Prostate gland (tissue), 2 donors: Measurements from ENCODE around the gene NF2. TPM values are rescaled to one million over a fixed set of nuclear protein-coding genes. Genes with fewer than 3 reads are reported as not detected.

Experiments used
- DNase-seq: peaks from one replicate; pipeline ENCODE4 v3.0.0-alpha.2; 2019; ENCODE audit warnings: low spot score
- H3K27ac ChIP-seq, 2 donors: fragments of 200-600 bp; sonication (generic); 2 replicates each; pipeline ENCODE4 v1.5.1; 2017 to 2019
- H3K27me3 ChIP-seq: fragments of 200-600 bp; sonication (generic); replicated peaks from 2 replicates; pipeline ENCODE4 v1.5.1; 2019; ENCODE audit not compliant: insufficient read depth
- H3K36me3 ChIP-seq, 2 donors: fragments of 200-600 bp; sonication (generic); 1 replicate in 1 of 2; 2 replicates in 1 of 2; pipeline versions ENCODE4 v1.5.1 to v1.8.1; 2017 to 2019
- H3K4me1 ChIP-seq: fragments of 200-600 bp; sonication (generic); replicated peaks from 2 replicates; pipeline ENCODE4 v1.5.1; 2019
- H3K4me3 ChIP-seq, 2 donors: fragments of 200-600 bp; sonication (generic); 2 replicates each; pipeline ENCODE4 v1.5.1; 2017 to 2019
- H3K9me3 ChIP-seq: fragments of 200-600 bp; sonication (generic); 2 replicates; pipeline ENCODE4 v1.5.1; 2017
- CTCF ChIP-seq, 4 experiments: fragments of 200-600 bp in 2 of 4; fragments of 450-650 bp in 2 of 4; sonication (generic) in 2 of 4; IDR thresholded peaks; 1 replicate in 3 of 4; 2 replicates in 1 of 4; pipeline ENCODE4 v1.5.1; 2016 to 2019; ENCODE audit warnings: antibody characterized with exemption in 4 of 4, mild to moderate bottlenecking in 2 of 4, moderate library complexity in 2 of 4
- POLR2A ChIP-seq: fragments of 450-650 bp; IDR thresholded peaks from one replicate; pipeline ENCODE4 v1.6.1; 2016; ENCODE audit warnings: antibody characterized with exemption, mild to moderate bottlenecking
- POLR2AphosphoS5 ChIP-seq: sonication (generic); formaldehyde crosslinking; IDR thresholded peaks from one replicate; pipeline ENCODE4 v1.6.1; 2017; ENCODE audit warnings: antibody characterized with exemption
- WGBS: methylation state at CpG from one replicate; pipeline ENCODE4 v1.1.5; 2018; 5-methylcytosine and 5-hydroxymethylcytosine counted together
- intact Hi-C: fragments of 100-400 bp; cut with DNase I; formaldehyde crosslinking; loops from one replicate; pipeline ENCODE4 v1.14.2; 2022
- total RNA-seq, 2 donors: library from RNA; depleted of rRNA; stranded (reverse); fragments of >200 nt; gene quantifications; one replicate each; pipeline ENCODE4 v1.1.0, GENCODE V29; 2016

Gene NF2
- total RNA-seq, 2 donors from 2014 or later = 32.3 to 34.7 TPM

GRCh38 chr22:29658176-29658575 is 54.7 kb downstream of the NF2 start:
- Histone ChIP-seq H3K27me3 (no peaks in the 10 kb centered on the region), H3K4me1 (no peaks in the 10 kb centered on the region), H3K9me3 (no peaks in the 10 kb centered on the region), H3K4me3 (no peak overlapping the region), H3K27ac (no peak overlapping the region), H3K36me3 (no peaks in the 10 kb centered on the region)
- 65% methylated on average over 4 of the region's 4 CpGs for WGBS
- DNase-seq = no peak
- TF ChIP-seq CTCF (IDR thresholded peaks at IDR 0.05) (no peak), POLR2A (no peak), POLR2AphosphoS5 (no peak)
- intact Hi-C loops = no loop called here

GRCh38 chr22:29660021-29660420 is 56.6 kb downstream of the NF2 start:
- no peak overlapping the region for H3K4me3 ChIP-seq
- 88% methylated on average over 11 of the region's 11 CpGs for WGBS
- TF ChIP-seq CTCF (IDR thresholded peaks at IDR 0.05) = no peak
- no peak for TF ChIP-seq POLR2A
- TF ChIP-seq POLR2AphosphoS5 = no peak
- intact Hi-C loops = no loop called here
- no peaks in the 10 kb centered on the region for H3K36me3 ChIP-seq
- no peak for DNase-seq
- no peaks in the 10 kb centered on the region for H3K27me3 ChIP-seq
- H3K9me3 ChIP-seq = no peaks in the 10 kb centered on the region
- no peak overlapping the region for H3K27ac ChIP-seq
- H3K4me1 ChIP-seq = no peaks in the 10 kb centered on the region

- H3K27me3 ChIP-seq = no peaks in the 10 kb centered on the region
- H3K27ac ChIP-seq = peak overlapping the region in 1 of 2 donors; percentile 11
- no peak overlapping the region for H3K4me3 ChIP-seq
- intact Hi-C loops = no loop called here
- no peaks in the 10 kb centered on the region for H3K36me3 ChIP-seq
- 31% methylated on average over 2 of the region's 2 CpGs for WGBS
- no peak for TF ChIP-seq CTCF (IDR thresholded peaks at IDR 0.05)
- TF ChIP-seq POLR2A = no peak
- TF ChIP-seq POLR2AphosphoS5 = no peak
- DNase-seq = no peak
- H3K4me1 ChIP-seq = no peaks in the 10 kb centered on the region
- no peaks in the 10 kb centered on the region for H3K9me3 ChIP-seq
Observed at GRCh38 chr22:29661336-29661735, 57.9 kb downstream of the NF2 start.

- intact Hi-C loops = no loop called here
- H3K27ac ChIP-seq = no peak overlapping the region
- WGBS = 67% methylated on average over 8 of the region's 8 CpGs
- no peak for TF ChIP-seq CTCF (IDR thresholded peaks at IDR 0.05)
- no peak for TF ChIP-seq POLR2AphosphoS5
- TF ChIP-seq POLR2A = no peak
- no peaks in the 10 kb centered on the region for H3K9me3 ChIP-seq
- H3K4me3 ChIP-seq = no peak overlapping the region
- H3K36me3 ChIP-seq = no peaks in the 10 kb centered on the region
- DNase-seq = no peak
- H3K27me3 ChIP-seq = no peaks in the 10 kb centered on the region
- H3K4me1 ChIP-seq = no peaks in the 10 kb centered on the region
Observed at GRCh38 chr22:29663180-29663821, 59.9 kb downstream of the NF2 start.

- Histone ChIP-seq H3K27me3 (no peaks in the 10 kb centered on the region), H3K4me1 (no peaks in the 10 kb centered on the region), H3K9me3 (no peaks in the 10 kb centered on the region), H3K4me3 (no peak overlapping the region), H3K36me3 (no peaks in the 10 kb centered on the region), H3K27ac (no peak overlapping the region)
- intact Hi-C loops = no loop called here
- DNase-seq = no peak
- WGBS = 94% methylated on average over 8 of the region's 8 CpGs
- no peak for TF ChIP-seq CTCF (IDR thresholded peaks at IDR 0.05)
- no peak for TF ChIP-seq POLR2A
- no peak for TF ChIP-seq POLR2AphosphoS5
Observed at GRCh38 chr22:29665486-29665885, 62.1 kb downstream of the NF2 start.
